ENCODE measurements around the gene YBEY.

- TF ChIP-seq, protein P1, sequence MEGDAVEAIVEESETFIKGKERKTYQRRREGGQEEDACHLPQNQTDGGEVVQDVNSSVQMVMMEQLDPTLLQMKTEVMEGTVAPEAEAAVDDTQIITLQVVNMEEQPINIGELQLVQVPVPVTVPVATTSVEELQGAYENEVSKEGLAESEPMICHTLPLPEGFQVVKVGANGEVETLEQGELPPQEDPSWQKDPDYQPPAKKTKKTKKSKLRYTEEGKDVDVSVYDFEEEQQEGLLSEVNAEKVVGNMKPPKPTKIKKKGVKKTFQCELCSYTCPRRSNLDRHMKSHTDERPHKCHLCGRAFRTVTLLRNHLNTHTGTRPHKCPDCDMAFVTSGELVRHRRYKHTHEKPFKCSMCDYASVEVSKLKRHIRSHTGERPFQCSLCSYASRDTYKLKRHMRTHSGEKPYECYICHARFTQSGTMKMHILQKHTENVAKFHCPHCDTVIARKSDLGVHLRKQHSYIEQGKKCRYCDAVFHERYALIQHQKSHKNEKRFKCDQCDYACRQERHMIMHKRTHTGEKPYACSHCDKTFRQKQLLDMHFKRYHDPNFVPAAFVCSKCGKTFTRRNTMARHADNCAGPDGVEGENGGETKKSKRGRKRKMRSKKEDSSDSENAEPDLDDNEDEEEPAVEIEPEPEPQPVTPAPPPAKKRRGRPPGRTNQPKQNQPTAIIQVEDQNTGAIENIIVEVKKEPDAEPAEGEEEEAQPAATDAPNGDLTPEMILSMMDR (IDR thresholded peaks at IDR 0.05) = no peak
- TF ChIP-seq POLR2A (IDR thresholded peaks at IDR 0.05) (no peak), EP300 (IDR thresholded peaks at IDR 0.05; ENCODE audit: low read depth) (no peak)
Measured at GRCh38 chr21:46317710-46318463, 31.7 kb downstream of the YBEY start.

Data from transverse colon (tissue), 3 donors.